Measurements from ENCODE around the gene CENPS.

CENPS gene

GRCh38 chr1:10428984-10429383 lies 1.2 kb upstream of the CENPS start:
- in situ Hi-C loops (cut with HindIII; ENCODE audit: low pct_unique_long_range_greater_than_20kb, low sequenced_read_pairs), result no loop called here
- TF ChIP-seq JUND (IDR thresholded peaks at IDR 0.05; ENCODE audit: low read depth), result no peak
- no peak for DNase-seq (ENCODE audit: low read depth in 1 of 2, low spot score in 1 of 2)

- DNase-seq (ENCODE audit: low read depth in 1 of 2, low spot score in 1 of 2), result peak in 1 of 2 experiments; percentile 5
- no peak for TF ChIP-seq JUND (IDR thresholded peaks at IDR 0.05; ENCODE audit: low read depth)
- in situ Hi-C loops (cut with HindIII; ENCODE audit: low pct_unique_long_range_greater_than_20kb, low sequenced_read_pairs), result no loop called here
Measured at GRCh38 chr1:10429868-10430215, 391 bp upstream of the CENPS start.

GRCh38 chr1:10431070-10431730 lies 967 bp downstream of the CENPS start:
- TF ChIP-seq JUND (IDR thresholded peaks at IDR 0.05; ENCODE audit: low read depth), result no peak
- in situ Hi-C loops (cut with HindIII; ENCODE audit: low pct_unique_long_range_greater_than_20kb, low sequenced_read_pairs), result no loop called here
- DNase-seq (ENCODE audit: low read depth in 1 of 2, low spot score in 1 of 2), result peak; percentile 14 to 24

GRCh38 chr1:10432910-10433700 lies 2.9 kb downstream of the CENPS start:
- in situ Hi-C loops (cut with HindIII; ENCODE audit: low pct_unique_long_range_greater_than_20kb, low sequenced_read_pairs), result no loop called here

GRCh38 chr1:10433790-10434189 lies 3.6 kb downstream of the CENPS start:
- in situ Hi-C loops (cut with HindIII; ENCODE audit: low pct_unique_long_range_greater_than_20kb, low sequenced_read_pairs), result no loop called here

More at GRCh38 chr1:10432910-10433700, 2.9 kb downstream of the CENPS start:
- no peak for TF ChIP-seq JUND (IDR thresholded peaks at IDR 0.05; ENCODE audit: low read depth)
- DNase-seq (ENCODE audit: low read depth in 1 of 2, low spot score in 1 of 2), result no peak

GRCh38 chr1:10434590-10434989 lies 4.4 kb downstream of the CENPS start:
- DNase-seq (ENCODE audit: low read depth in 1 of 2, low spot score in 1 of 2), result no peak
- in situ Hi-C loops (cut with HindIII; ENCODE audit: low pct_unique_long_range_greater_than_20kb, low sequenced_read_pairs), result no loop called here
- no peak for TF ChIP-seq JUND (IDR thresholded peaks at IDR 0.05; ENCODE audit: low read depth)

More at GRCh38 chr1:10433790-10434189, 3.6 kb downstream of the CENPS start:
- DNase-seq (ENCODE audit: low read depth in 1 of 2, low spot score in 1 of 2), result no peak
- TF ChIP-seq JUND (IDR thresholded peaks at IDR 0.05; ENCODE audit: low read depth), result no peak

GRCh38 chr1:10437052-10437451 lies 6.8 kb downstream of the CENPS start:
- DNase-seq (ENCODE audit: low read depth in 1 of 2, low spot score in 1 of 2), result no peak
- in situ Hi-C loops (cut with HindIII; ENCODE audit: low pct_unique_long_range_greater_than_20kb, low sequenced_read_pairs), result no loop called here
- no peak for TF ChIP-seq JUND (IDR thresholded peaks at IDR 0.05; ENCODE audit: low read depth)

- no peak for TF ChIP-seq JUND (IDR thresholded peaks at IDR 0.05; ENCODE audit: low read depth)
- no peak for DNase-seq (ENCODE audit: low read depth in 1 of 2, low spot score in 1 of 2)
- in situ Hi-C loops (cut with HindIII; ENCODE audit: low pct_unique_long_range_greater_than_20kb, low sequenced_read_pairs), result no loop called here
Measured at GRCh38 chr1:10438677-10439163, 8.5 kb downstream of the CENPS start.

- DNase-seq (ENCODE audit: low read depth in 1 of 2, low spot score in 1 of 2), result no peak
- in situ Hi-C loops (cut with HindIII; ENCODE audit: low pct_unique_long_range_greater_than_20kb, low sequenced_read_pairs), result no loop called here
- TF ChIP-seq JUND (IDR thresholded peaks at IDR 0.05; ENCODE audit: low read depth), result no peak
Measured at GRCh38 chr1:10440305-10440704, 10.1 kb downstream of the CENPS start.

GRCh38 chr1:10440794-10441193 lies 10.6 kb downstream of the CENPS start:
- no peak for DNase-seq (ENCODE audit: low read depth in 1 of 2, low spot score in 1 of 2)
- in situ Hi-C loops (cut with HindIII; ENCODE audit: low pct_unique_long_range_greater_than_20kb, low sequenced_read_pairs), result no loop called here
- no peak for TF ChIP-seq JUND (IDR thresholded peaks at IDR 0.05; ENCODE audit: low read depth)

- in situ Hi-C loops (cut with HindIII; ENCODE audit: low pct_unique_long_range_greater_than_20kb, low sequenced_read_pairs), result no loop called here
- no peak for DNase-seq (ENCODE audit: low read depth in 1 of 2, low spot score in 1 of 2)
- TF ChIP-seq JUND (IDR thresholded peaks at IDR 0.05; ENCODE audit: low read depth), result no peak
Measured at GRCh38 chr1:10444248-10444647, 14.0 kb downstream of the CENPS start.

- in situ Hi-C loops (cut with HindIII; ENCODE audit: low pct_unique_long_range_greater_than_20kb, low sequenced_read_pairs), result no loop called here
- DNase-seq (ENCODE audit: low read depth in 1 of 2, low spot score in 1 of 2), result no peak
- TF ChIP-seq JUND (IDR thresholded peaks at IDR 0.05; ENCODE audit: low read depth), result no peak
Measured at GRCh38 chr1:10444795-10445397, 14.7 kb downstream of the CENPS start.
